WTC11 (cell line): ENCODE measurements around the gene UBE2R2. TPM values are rescaled to one million over a fixed set of nuclear protein-coding genes. Genes with fewer than 3 reads are reported as not detected.
"Not testable (repeated sequence)": the region's sequence is repeated elsewhere in the genome, so short reads cannot be mapped to it uniquely, and the experiment has no call there.

Source experiments
- ATAC-seq: fragments of 200-7000 bp; cut with Tn5 transposase; 2 replicates; pipeline ENCODE4 v1.10.0; 2021; ENCODE audit warnings: mild to moderate bottlenecking, moderate library complexity
- CTCF ChIA-PET: fragments of 300-600 bp; sonication (Branson Sonifier 250); formaldehyde crosslinking; loops from one replicate; lab custom pipeline; 2021; ENCODE audit warnings: antibody characterized with exemption; lab: Charles Lee
- POLR2A ChIA-PET: fragments of 350-600 bp; sonication (Branson Sonifier 250); formaldehyde crosslinking; loops from one replicate; lab custom pipeline; 2021; ENCODE audit warnings: antibody characterized with exemption; lab: Charles Lee
- DNase-seq: peaks from one replicate; pipeline ENCODE4 v3.0.0; 2021; ENCODE audit warnings: low spot score
- H3K27ac Mint-ChIP-seq: 2 replicates; pipeline ENCODE4 v1.8.0; 2021; ENCODE audit warnings: mixed read lengths
- H3K27me3 Mint-ChIP-seq: 2 replicates; pipeline ENCODE4 v1.8.0; 2021; ENCODE audit warnings: low read depth, mild to moderate bottlenecking, moderate library complexity, mixed read lengths
- H3K36me3 Mint-ChIP-seq: 2 replicates; pipeline ENCODE4 v1.8.0; 2021; ENCODE audit warnings: mixed read lengths
- H3K4me1 Mint-ChIP-seq: 2 replicates; pipeline ENCODE4 v1.8.0; 2022; ENCODE audit warnings: mixed read lengths
- H3K4me3 Mint-ChIP-seq: 2 replicates; pipeline ENCODE4 v1.8.0; 2021; ENCODE audit warnings: mild to moderate bottlenecking, moderate library complexity, mixed read lengths
- H3K9me3 Mint-ChIP-seq: 2 replicates; pipeline ENCODE4 v1.8.0; 2021; ENCODE audit warnings: mixed read lengths
- AFF4 ChIP-seq: sonication (generic); formaldehyde crosslinking; IDR thresholded peaks from 2 replicates; pipeline ENCODE4 v1.8.1; 2023; ENCODE audit warnings: mild to moderate bottlenecking, missing genetic modification reagents, borderline replicate concordance
- ARID4B ChIP-seq: sonication (generic); formaldehyde crosslinking; IDR thresholded peaks from 2 replicates; pipeline ENCODE4 v1.8.0; 2023; ENCODE audit warnings: missing genetic modification reagents, mild to moderate bottlenecking, borderline replicate concordance
- ATF2 ChIP-seq: sonication (generic); formaldehyde crosslinking; IDR thresholded peaks from 2 replicates; pipeline ENCODE4 v1.8.1; 2022; ENCODE audit warnings: low read depth, missing genetic modification reagents, borderline replicate concordance
- ETV6 ChIP-seq: sonication (generic); formaldehyde crosslinking; IDR thresholded peaks from 2 replicates; pipeline ENCODE4 v1.8.1; 2022; ENCODE audit warnings: mild to moderate bottlenecking, missing genetic modification reagents
- FOXP4 ChIP-seq: sonication (generic); formaldehyde crosslinking; IDR thresholded peaks from 2 replicates; pipeline ENCODE4 v1.8.0; 2022; ENCODE audit warnings: mild to moderate bottlenecking, missing genetic modification reagents
- GABPB1 ChIP-seq: sonication (generic); formaldehyde crosslinking; IDR thresholded peaks from 2 replicates; pipeline ENCODE4 v1.8.1; 2023; ENCODE audit warnings: mild to moderate bottlenecking, missing genetic modification reagents
- MXD4 ChIP-seq: fragments of 250-450 bp; sonication (Bioruptor Pico); IDR thresholded peaks from 2 replicates; pipeline ENCODE4 v1.8.0; 2021; ENCODE audit warnings: mild to moderate bottlenecking, moderate library complexity, borderline replicate concordance
- NFYB ChIP-seq: sonication (generic); formaldehyde crosslinking; conservative IDR thresholded peaks from 2 replicates; pipeline ENCODE4 v1.8.0; 2022; ENCODE audit warnings: low read depth, missing genetic modification reagents
- OVOL2 ChIP-seq: fragments of 250-450 bp; sonication (Bioruptor Pico); IDR thresholded peaks from 2 replicates; pipeline ENCODE4 v1.9.0; 2021; ENCODE audit warnings: mild to moderate bottlenecking, borderline replicate concordance
- RELA ChIP-seq: sonication (generic); formaldehyde crosslinking; IDR thresholded peaks from 2 replicates; pipeline ENCODE4 v1.8.1; 2022; ENCODE audit warnings: missing genetic modification reagents, mild to moderate bottlenecking, borderline replicate concordance
- SMAD3 ChIP-seq: sonication (generic); formaldehyde crosslinking; IDR thresholded peaks from 2 replicates; pipeline ENCODE4 v1.8.0; 2022; ENCODE audit warnings: missing genetic modification reagents, mild to moderate bottlenecking, borderline replicate concordance
- ZNF671 ChIP-seq: fragments of 250-450 bp; sonication (Bioruptor Pico); IDR thresholded peaks from 2 replicates; pipeline ENCODE4 v1.8.0; 2021; ENCODE audit warnings: mild to moderate bottlenecking
- total RNA-seq: library from RNA; stranded (reverse); gene quantifications from 3 replicates; pipeline ENCODE4 v1.2.3, GENCODE V29; 2021
- TF ChIP-seq, protein P1 (sequence below): fragments of 250-450 bp; sonication (Bioruptor Pico); IDR thresholded peaks from 2 replicates; pipeline ENCODE4 v2.1.2; 2022; ENCODE audit warnings: mild to moderate bottlenecking, moderate library complexity

UBE2R2 gene
- total RNA-seq, 1 experiment from 2014 or later = 45.0 TPM

DNA sequence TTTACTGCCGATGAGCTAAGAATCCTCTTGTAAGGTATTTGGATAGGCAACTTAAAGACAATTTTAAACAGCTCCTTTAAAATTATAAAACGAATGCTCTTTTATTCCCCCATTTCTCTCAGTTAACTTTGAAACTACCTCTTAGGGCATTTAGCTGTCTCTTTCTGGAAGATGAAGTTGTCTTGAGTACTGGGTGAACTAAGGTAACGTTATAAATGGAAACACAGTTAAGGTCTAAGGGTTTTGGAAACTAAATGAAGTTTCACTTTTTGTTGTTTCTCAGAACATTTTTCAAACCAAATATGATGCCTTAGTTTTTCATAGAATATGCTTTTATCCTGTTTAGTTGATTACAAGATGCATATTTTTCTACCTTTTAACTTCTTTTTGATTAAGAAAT, 6.8 kb downstream of the UBE2R2 start:
- no peak for ATAC-seq
- H3K27me3 Mint-ChIP-seq = no peaks in the 10 kb centered on the region
- H3K36me3 Mint-ChIP-seq = peaks cover 7% of the 10 kb centered on the region
- H3K9me3 Mint-ChIP-seq = no peaks in the 10 kb centered on the region
- H3K27ac Mint-ChIP-seq = no peak overlapping the region
- ChIA-PET CTCF (interaction anchor here (1.4 to 3.7 kb wide), 2 partner anchors 10 to 44 kb away, joined by 4 to 15 read pairs; no protein-coding TSS in a partner anchor), POLR2A (no interaction called here)
- no peak for DNase-seq
- peaks cover 20% of the 10 kb centered on the region for H3K4me1 Mint-ChIP-seq
- H3K4me3 Mint-ChIP-seq = no peak overlapping the region
- TF ChIP-seq SMAD3 (CRISPR knock-in tag) (no peak), FOXP4 (CRISPR knock-in tag) (no peak), ATF2 (CRISPR knock-in tag) (no peak)

GRCh38 chr9:33827285-33827684, 10.3 kb downstream of the UBE2R2 start:
- ATAC-seq, H3K4me3 Mint-ChIP-seq, H3K36me3 Mint-ChIP-seq, H3K27ac Mint-ChIP-seq, H3K4me1 Mint-ChIP-seq, H3K9me3 Mint-ChIP-seq, DNase-seq, POLR2A ChIA-PET, H3K27me3 Mint-ChIP-seq: not testable (repeated sequence)
- CTCF ChIA-PET = interaction anchor here (1.1 to 1.2 kb wide), 2 partner anchors 14 to 25 kb away, joined by 3 to 7 read pairs; no protein-coding TSS in a partner anchor

- ATAC-seq, DNase-seq, H3K27ac Mint-ChIP-seq, H3K36me3 Mint-ChIP-seq, H3K9me3 Mint-ChIP-seq, H3K4me1 Mint-ChIP-seq, H3K27me3 Mint-ChIP-seq, H3K4me3 Mint-ChIP-seq, POLR2A ChIA-PET: not testable (repeated sequence)
- CTCF ChIA-PET = interaction anchor here (1.1 to 2.0 kb wide), 1 partner anchor 51 kb away, joined by 3 to 7 read pairs; no protein-coding TSS in a partner anchor
Measured at GRCh38 chr9:33829641-33830230, 12.8 kb downstream of the UBE2R2 start.

- Mint-ChIP-seq H3K4me3 (no peak overlapping the region), H3K27ac (no peak overlapping the region), H3K9me3 (no peaks in the 10 kb centered on the region), H3K36me3 (no peaks in the 10 kb centered on the region), H3K27me3 (no peaks in the 10 kb centered on the region), H3K4me1 (no peaks in the 10 kb centered on the region)
- no peak for ATAC-seq
- DNase-seq = no peak
- ChIA-PET CTCF (interaction anchor here (0.8 to 1.1 kb wide), 2 partner anchors 16 to 22 kb away, joined by 3 to 6 read pairs; no protein-coding TSS in a partner anchor), POLR2A (no interaction called here)
- TF ChIP-seq OVOL2 (no peak), GABPB1 (CRISPR knock-in tag) (no peak), ZNF671 (CRISPR knock-in tag) (no peak), NFYB (no peak), AFF4 (no peak), RELA (no peak), ETV6 (CRISPR knock-in tag) (no peak), ARID4B (CRISPR knock-in tag) (no peak), MXD4 (no peak)
- TF ChIP-seq, protein P1, sequence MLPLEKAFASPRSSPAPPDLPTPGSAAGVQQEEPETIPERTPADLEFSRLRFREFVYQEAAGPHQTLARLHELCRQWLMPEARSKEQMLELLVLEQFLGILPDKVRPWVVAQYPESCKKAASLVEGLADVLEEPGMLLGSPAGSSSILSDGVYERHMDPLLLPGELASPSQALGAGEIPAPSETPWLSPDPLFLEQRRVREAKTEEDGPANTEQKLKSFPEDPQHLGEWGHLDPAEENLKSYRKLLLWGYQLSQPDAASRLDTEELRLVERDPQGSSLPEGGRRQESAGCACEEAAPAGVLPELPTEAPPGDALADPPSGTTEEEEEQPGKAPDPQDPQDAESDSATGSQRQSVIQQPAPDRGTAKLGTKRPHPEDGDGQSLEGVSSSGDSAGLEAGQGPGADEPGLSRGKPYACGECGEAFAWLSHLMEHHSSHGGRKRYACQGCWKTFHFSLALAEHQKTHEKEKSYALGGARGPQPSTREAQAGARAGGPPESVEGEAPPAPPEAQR (CRISPR knock-in tag) = no peak
Measured at GRCh38 chr9:33835625-33836260, 18.8 kb downstream of the UBE2R2 start.
